Left ventricle myocardium inferior (tissue), 1 donor: ENCODE data around the gene CEP131. TPM values are rescaled to one million over a fixed set of nuclear protein-coding genes. Genes with fewer than 3 reads are reported as not detected.
A peak's percentile ranks its signal among the peaks of the same experiment; 100 is the strongest.

Experiments used
- DNase-seq: peaks from one replicate; pipeline ENCODE4 v3.0.0-alpha.2; 2020
- H3K27ac ChIP-seq: fragments of 200-600 bp; replicated peaks from 2 replicates; pipeline ENCODE4 v1.8.0; 2021
- H3K27me3 ChIP-seq: fragments of 200-600 bp; 2 replicates; pipeline ENCODE4 v1.8.0; 2021; ENCODE audit warnings: low read depth
- H3K36me3 ChIP-seq: fragments of 200-600 bp; 2 replicates; pipeline ENCODE4 v1.8.0; 2021
- H3K4me1 ChIP-seq: fragments of 200-600 bp; 2 replicates; pipeline ENCODE4 v1.8.0; 2021
- H3K4me3 ChIP-seq: fragments of 200-600 bp; 2 replicates; pipeline ENCODE4 v1.8.0; 2021; ENCODE audit warnings: mild to moderate bottlenecking, moderate library complexity
- H3K9me3 ChIP-seq: fragments of 200-600 bp; replicated peaks from 2 replicates; pipeline ENCODE4 v1.8.0; 2021
- intact Hi-C: fragments of 100-400 bp; cut with micrococcal nuclease; formaldehyde crosslinking; loops from one replicate; pipeline ENCODE4 v1.11.0; 2022
- total RNA-seq: library from RNA; stranded (reverse); fragmentation: NEBNext Ultra II Directional; extraction: Animal tissue kit (Norgen Biotek cat#: 25700); gene quantifications from one replicate; pipeline ENCODE4 v1.2.1, GENCODE V29; 2021
- TF ChIP-seq, protein P1 (sequence below): fragments of 200-600 bp; IDR thresholded peaks from 2 replicates; pipeline ENCODE4 v1.8.0; 2021; ENCODE audit warnings: antibody characterized with exemption, mild to moderate bottlenecking, borderline replicate concordance
- donor health status: DM: no; HTN: yes; CAD: no; lungs with severe emphysema.

The CEP131 gene
- total RNA-seq, 1 donor from 2014 or later, result 7.6 TPM

DNA sequence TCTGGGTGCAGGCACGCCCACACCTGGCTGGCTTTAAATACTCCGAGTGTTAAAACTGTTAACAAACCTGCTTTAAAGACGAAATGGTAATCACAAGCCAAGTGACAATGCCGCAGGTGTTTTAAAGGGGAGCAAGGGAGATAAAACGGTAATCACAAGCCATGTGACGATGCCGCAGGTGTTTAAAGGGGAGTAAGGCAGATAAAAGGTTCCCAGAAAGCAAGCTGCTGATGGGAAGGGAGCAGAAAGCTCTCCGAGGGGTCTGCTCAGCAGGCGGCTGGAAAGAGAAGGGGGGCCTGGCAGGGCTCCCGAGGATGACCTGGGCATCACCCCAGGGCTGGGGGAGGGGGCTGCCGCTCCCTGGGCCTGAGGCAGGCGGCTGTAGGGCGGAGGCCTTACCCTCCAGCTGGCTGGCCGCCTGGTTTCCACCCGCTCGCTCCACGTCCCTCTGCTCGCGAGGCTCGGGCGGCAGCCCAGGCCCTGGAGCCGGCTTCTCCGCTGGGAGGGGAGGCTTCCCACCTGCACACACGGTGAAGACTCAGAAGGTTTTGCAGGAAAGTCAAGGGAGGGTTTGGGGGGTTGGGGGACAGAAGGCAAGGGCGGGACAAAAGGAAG lies 28.4 kb upstream of the CEP131 start:
- Histone ChIP-seq H3K36me3 (peaks cover 29% of the 10 kb centered on the region), H3K9me3 (no peaks in the 10 kb centered on the region), H3K4me3 (no peak overlapping the region), H3K27me3 (no peaks in the 10 kb centered on the region), H3K4me1 (peaks cover 41% of the 10 kb centered on the region), H3K27ac (peak overlapping the region; percentile 61)
- DNase-seq, result peak; percentile 56
- intact Hi-C loops, result loop anchor here (5.0 to 10.0 kb wide), 2 partner anchors 224 to 351 kb away; no protein-coding TSS in a partner anchor
- TF ChIP-seq, protein P1, sequence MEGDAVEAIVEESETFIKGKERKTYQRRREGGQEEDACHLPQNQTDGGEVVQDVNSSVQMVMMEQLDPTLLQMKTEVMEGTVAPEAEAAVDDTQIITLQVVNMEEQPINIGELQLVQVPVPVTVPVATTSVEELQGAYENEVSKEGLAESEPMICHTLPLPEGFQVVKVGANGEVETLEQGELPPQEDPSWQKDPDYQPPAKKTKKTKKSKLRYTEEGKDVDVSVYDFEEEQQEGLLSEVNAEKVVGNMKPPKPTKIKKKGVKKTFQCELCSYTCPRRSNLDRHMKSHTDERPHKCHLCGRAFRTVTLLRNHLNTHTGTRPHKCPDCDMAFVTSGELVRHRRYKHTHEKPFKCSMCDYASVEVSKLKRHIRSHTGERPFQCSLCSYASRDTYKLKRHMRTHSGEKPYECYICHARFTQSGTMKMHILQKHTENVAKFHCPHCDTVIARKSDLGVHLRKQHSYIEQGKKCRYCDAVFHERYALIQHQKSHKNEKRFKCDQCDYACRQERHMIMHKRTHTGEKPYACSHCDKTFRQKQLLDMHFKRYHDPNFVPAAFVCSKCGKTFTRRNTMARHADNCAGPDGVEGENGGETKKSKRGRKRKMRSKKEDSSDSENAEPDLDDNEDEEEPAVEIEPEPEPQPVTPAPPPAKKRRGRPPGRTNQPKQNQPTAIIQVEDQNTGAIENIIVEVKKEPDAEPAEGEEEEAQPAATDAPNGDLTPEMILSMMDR, result no peak

DNA sequence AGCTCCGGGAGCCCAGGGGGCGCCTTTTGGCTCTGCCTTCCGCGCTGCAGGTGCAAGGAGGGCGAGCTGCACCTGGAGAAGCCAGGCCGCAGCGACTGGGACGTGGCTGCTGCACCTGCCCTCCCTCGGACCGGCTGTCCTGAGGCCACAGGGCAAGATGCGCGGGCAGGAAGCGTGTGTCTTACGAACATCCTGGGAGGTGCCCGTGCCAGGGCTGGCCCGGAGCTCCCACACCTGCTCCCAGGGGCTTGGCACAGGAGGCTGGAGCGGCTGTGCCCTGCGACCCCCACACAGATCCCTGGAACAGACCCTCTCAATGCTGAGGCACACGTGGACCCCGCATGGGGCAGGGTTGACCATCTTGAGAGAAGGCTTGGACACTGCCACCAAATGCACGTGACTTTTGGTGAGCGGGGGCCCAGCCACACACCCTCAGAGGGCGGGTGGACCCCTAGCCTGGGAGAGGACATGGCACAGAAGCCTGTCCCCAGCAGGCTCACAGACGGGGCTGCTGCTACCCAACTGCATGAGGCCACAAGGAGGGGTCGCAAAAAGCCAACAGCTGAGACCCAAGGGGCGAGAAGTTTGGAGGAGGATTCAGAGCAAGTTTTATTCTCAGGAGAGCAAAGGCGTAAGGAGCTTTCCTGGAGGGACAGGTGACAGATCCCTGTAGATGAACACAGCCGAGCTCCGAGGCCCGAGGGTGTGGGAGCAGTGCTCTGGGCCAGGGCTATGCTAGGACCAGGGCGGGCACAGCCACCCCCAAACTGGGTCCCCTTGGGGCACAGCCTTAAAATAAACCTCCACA lies 27.7 kb upstream of the CEP131 start:
- TF ChIP-seq, protein P1, result no peak
- Histone ChIP-seq H3K27ac (no peak overlapping the region), H3K36me3 (peaks cover 29% of the 10 kb centered on the region), H3K4me3 (no peak overlapping the region), H3K9me3 (no peaks in the 10 kb centered on the region), H3K27me3 (no peaks in the 10 kb centered on the region), H3K4me1 (peaks cover 37% of the 10 kb centered on the region)
- intact Hi-C loops, result loop anchor here (5.0 to 10.0 kb wide), 2 partner anchors 224 to 352 kb away; no protein-coding TSS in a partner anchor
- no peak for DNase-seq

DNA sequence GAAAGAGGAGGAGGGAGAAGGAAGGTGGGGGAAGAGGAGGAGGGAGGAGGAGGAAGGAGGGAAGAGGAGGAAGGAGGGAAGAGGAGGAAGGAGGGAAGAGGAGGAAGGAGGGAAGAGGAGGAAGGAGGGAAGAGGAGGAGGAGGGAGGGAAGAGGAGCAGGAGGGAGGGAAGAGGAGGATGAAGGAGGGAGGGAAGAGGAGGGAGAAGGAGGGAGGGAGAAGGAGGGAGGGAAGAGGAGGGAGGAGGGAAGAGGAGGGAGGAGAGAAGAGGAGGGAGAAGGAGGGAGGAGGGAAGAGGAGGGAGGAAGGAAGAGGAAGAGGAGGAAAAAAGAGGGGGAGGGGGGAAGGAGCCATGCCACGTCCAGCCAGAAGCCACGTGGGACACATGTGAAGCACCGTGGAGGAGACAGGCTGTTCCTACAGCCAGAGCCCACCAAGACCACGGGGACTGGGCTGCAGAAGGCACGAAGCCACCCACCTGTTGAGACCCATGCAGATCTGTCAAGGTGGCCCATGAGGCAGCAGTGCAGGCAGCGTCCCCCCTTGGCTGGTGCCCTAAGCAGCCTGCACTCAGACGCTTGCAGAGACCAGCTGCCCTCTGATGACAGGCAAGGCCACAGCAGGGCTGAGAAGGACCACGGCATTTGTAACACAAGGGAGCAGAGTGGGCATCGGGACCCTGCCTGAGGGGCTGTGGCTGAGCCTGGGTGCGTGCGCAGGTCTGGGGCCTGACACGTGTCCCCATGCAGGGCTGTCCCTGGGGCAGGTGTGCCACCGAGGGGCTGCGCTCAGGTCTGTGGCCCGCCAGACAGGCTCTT lies 26.7 kb upstream of the CEP131 start:
- Histone ChIP-seq H3K4me1 (peaks cover 26% of the 10 kb centered on the region), H3K36me3 (peaks cover 29% of the 10 kb centered on the region), H3K4me3 (no peak overlapping the region), H3K27ac (no peak overlapping the region), H3K27me3 (no peaks in the 10 kb centered on the region), H3K9me3 (no peaks in the 10 kb centered on the region)
- no peak for DNase-seq
- TF ChIP-seq, protein P1, result no peak
- intact Hi-C loops, result loop anchor here (5.0 to 10.0 kb wide), 2 partner anchors 225 to 353 kb away; no protein-coding TSS in a partner anchor

DNA sequence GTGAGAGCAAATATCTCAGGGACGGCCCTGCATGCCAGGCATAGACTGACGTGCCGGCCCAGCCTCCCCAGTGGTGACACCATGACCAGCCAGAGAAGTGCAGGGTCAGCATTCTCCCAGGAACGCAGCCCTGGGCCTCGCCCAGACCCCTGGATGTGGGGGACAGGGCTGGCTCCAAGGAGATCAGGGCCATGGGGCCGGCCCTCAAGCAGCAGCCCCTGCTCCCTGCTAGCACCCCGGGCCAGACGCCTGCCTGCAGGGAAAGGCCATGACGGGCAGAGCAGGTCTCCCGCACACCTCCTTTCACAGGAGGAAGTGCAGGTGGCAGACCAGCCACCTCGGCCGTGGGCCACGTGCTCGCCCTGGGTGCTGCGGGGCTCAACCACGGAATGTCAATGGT lies 25.9 kb upstream of the CEP131 start:
- H3K27ac ChIP-seq, result no peak overlapping the region
- no peak overlapping the region for H3K4me3 ChIP-seq
- intact Hi-C loops, result no loop called here
- TF ChIP-seq, protein P1, result no peak
- H3K4me1 ChIP-seq, result peaks cover 24% of the 10 kb centered on the region
- H3K36me3 ChIP-seq, result peaks cover 29% of the 10 kb centered on the region
- DNase-seq, result no peak
- no peaks in the 10 kb centered on the region for H3K9me3 ChIP-seq
- no peaks in the 10 kb centered on the region for H3K27me3 ChIP-seq

DNA sequence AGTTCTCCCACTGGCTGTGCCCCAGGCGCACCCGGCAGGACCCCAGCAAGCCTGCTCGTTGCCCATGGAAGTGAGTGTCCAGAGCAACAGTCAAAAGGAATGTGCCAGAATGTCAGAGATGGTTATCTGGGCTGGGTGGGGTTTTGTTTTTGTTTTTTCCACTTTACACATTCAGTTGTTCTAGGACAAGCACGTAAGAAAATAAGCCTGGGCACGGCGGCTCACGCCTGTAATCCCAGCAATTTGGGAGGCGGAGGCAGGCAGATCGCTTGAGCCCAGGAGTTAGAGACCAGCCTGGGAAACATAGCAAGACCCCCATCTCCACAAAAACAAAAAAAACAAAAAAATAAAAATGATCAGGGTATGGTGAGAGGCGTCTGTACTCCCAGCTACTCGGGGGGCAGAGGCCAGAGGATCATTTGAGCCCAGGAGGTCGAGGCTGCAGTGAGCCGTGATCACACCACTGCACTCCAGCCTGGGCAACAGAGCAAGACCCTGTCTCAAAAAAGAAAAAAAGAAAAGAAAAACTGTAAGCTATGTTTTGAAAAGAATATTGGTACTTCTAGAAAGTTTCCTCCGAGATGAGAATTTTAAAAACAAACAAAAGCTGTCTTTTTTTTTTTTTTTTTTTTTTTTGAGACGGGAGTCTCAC lies 24.7 kb upstream of the CEP131 start:
- H3K27ac ChIP-seq, result no peak overlapping the region
- peaks cover 27% of the 10 kb centered on the region for H3K36me3 ChIP-seq
- no peaks in the 10 kb centered on the region for H3K27me3 ChIP-seq
- intact Hi-C loops, result no loop called here
- H3K9me3 ChIP-seq, result no peaks in the 10 kb centered on the region
- peaks cover 16% of the 10 kb centered on the region for H3K4me1 ChIP-seq
- H3K4me3 ChIP-seq, result no peak overlapping the region
- no peak for DNase-seq
- TF ChIP-seq, protein P1, result no peak
